COR-L47 (cell line): ENCODE measurements around the gene C1orf87.
A peak's percentile ranks its signal among the peaks of the same experiment; 100 is the strongest.

Experiments used
- DNase-seq: peaks from one replicate; lab custom pipeline; 2025; lab: John Stamatoyannopoulos, UW

C1orf87 gene

DNA sequence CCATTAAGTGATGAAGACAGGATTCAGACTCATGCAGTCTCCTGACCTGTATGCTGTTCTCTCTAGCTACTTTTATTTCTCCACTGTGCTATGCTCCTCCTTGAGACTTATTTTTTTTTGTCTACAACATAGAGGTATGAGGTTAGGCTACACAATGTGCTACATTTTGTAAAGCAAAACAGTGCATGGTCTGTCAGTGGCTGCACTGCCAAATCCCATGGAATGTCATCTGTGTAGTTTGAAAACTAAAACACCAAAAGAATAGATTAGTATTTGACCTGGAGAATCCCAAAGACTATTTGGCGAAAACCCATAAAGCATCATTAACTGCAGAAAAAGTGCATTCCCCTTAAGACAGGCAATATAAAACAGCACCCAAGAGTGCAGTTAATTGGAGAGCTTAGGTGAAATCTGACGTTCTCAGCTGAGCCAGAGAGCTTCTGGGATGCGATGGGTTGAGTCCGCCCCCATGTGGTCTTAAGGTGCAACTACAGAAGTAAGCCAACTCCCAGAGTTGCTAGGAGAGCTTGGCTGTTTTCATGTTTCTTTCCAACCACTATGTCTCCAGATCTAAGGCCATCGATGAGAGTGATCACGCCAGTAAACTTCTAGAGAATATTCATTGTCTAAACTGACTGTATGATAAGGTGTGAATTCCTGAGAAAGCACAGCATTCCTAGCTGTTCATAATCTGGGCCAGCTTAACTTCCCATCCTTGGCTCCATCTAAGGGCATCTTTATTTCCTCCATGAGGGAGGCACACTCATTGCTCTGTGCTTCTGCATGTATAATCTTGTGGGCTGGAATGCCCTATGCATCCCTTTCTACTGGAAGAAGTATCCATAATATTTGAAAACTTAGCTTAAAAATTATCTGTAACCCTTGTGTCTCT is 126.3 kb downstream of the C1orf87 start:
- peak; percentile 62 for DNase-seq

DNA sequence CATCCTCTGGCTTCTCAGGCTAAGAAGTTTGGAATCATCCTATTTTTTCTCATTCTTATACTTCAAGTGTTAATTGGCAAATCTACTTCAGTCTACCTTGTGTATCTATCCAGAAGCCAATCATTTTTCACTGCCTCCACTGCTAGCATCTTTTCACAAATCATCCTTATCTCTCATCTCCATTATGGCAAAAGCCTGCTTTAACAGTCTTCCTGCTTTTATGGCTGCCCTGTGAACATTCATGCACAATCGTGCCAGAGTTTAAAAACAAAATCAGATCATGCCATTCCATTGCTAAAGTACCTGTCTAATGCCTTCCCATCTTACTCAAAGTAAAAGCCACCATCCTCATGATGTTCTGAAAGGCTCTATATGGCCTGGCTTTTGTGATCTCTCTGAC is 127.8 kb downstream of the C1orf87 start:
- no peak for DNase-seq
